GM12801 (cell line): ENCODE data around the gene RGS9.

Source experiments
- CTCF ChIP-seq: IDR thresholded peaks from one replicate; pipeline ENCODE4 v1.5.1; 2011; ENCODE audit warnings: control low read depth; ENCODE audit not compliant: insufficient read length; ENCODE audit errors: extremely low read depth

The RGS9 gene

GRCh38 chr17:65202844-65203571 lies 65.8 kb downstream of the RGS9 start:
- no peak for TF ChIP-seq CTCF

GRCh38 chr17:65204001-65204400 lies 66.8 kb downstream of the RGS9 start:
- TF ChIP-seq CTCF = no peak

GRCh38 chr17:65205655-65206054 lies 68.5 kb downstream of the RGS9 start:
- TF ChIP-seq CTCF = no peak

- TF ChIP-seq CTCF = no peak
These were observed 71.5 kb downstream of the RGS9 start for GRCh38 chr17:65208717-65209116.

- no peak for TF ChIP-seq CTCF
These were observed 81.1 kb downstream of the RGS9 start for GRCh38 chr17:65218261-65218660.

- TF ChIP-seq CTCF = no peak
These were observed 82.0 kb downstream of the RGS9 start for GRCh38 chr17:65219124-65219523.

- no peak for TF ChIP-seq CTCF
These were observed 82.5 kb downstream of the RGS9 start for GRCh38 chr17:65219707-65220106.
